ENCODE data around the gene CARD19.

CARD19 gene

GRCh38 chr9:93053781-93054331, 42.2 kb upstream of the CARD19 start:
- no peak overlapping the region for H3K4me3 ChIP-seq (replicated peaks; ENCODE audit: low read depth, low read length)
- no peak for DNase-seq (ENCODE audit: low read depth)
- TF ChIP-seq CTCF (IDR thresholded peaks at IDR 0.05; ENCODE audit: low read length, missing control alignments): no peak

- TF ChIP-seq CTCF (IDR thresholded peaks at IDR 0.05; ENCODE audit: low read length, missing control alignments): no peak
- H3K4me3 ChIP-seq (replicated peaks; ENCODE audit: low read depth, low read length): no peak overlapping the region
- no peak for DNase-seq (ENCODE audit: low read depth)
These were observed 41.0 kb upstream of the CARD19 start for GRCh38 chr9:93054758-93055704.

- H3K4me3 ChIP-seq (replicated peaks; ENCODE audit: low read depth, low read length): no peak overlapping the region
- TF ChIP-seq CTCF (IDR thresholded peaks at IDR 0.05; ENCODE audit: low read length, missing control alignments): no peak
- no peak for DNase-seq (ENCODE audit: low read depth)
These were observed 38.8 kb upstream of the CARD19 start for GRCh38 chr9:93057042-93057702.

GRCh38 chr9:93057703-93058354, 38.2 kb upstream of the CARD19 start:
- H3K4me3 ChIP-seq (replicated peaks; ENCODE audit: low read depth, low read length): no peak overlapping the region
- no peak for DNase-seq (ENCODE audit: low read depth)
- TF ChIP-seq CTCF (IDR thresholded peaks at IDR 0.05; ENCODE audit: low read length, missing control alignments): no peak

GRCh38 chr9:93058355-93059010, 37.5 kb upstream of the CARD19 start, which contains the start of gene SUSD3:
Gene SUSD3, plus strand, starts transcription at chr9:93058701. Its CDS starts 42 bp downstream, at chr9:93058743.
- TF ChIP-seq CTCF (IDR thresholded peaks at IDR 0.05; ENCODE audit: low read length, missing control alignments): no peak
- DNase-seq (ENCODE audit: low read depth): peak; percentile 33
- peak within 1 kb of the TSS; percentile 35 for H3K4me3 ChIP-seq (replicated peaks; ENCODE audit: low read depth, low read length)

- TF ChIP-seq CTCF (IDR thresholded peaks at IDR 0.05; ENCODE audit: low read length, missing control alignments): no peak
- peak overlapping the region; percentile 35 for H3K4me3 ChIP-seq (replicated peaks; ENCODE audit: low read depth, low read length)
- no peak for DNase-seq (ENCODE audit: low read depth)
These were observed 36.9 kb upstream of the CARD19 start for GRCh38 chr9:93059011-93059714.

Measured in fibroblast of pulmonary artery (primary cell).